SW480 (cell line): ENCODE data around the gene ZFX.

Experiments used
- DNase-seq: peaks from one replicate; pipeline ENCODE4 v3.0.0-alpha.2; 2016; ENCODE audit warnings: low spot score

The ZFX gene

DNA sequence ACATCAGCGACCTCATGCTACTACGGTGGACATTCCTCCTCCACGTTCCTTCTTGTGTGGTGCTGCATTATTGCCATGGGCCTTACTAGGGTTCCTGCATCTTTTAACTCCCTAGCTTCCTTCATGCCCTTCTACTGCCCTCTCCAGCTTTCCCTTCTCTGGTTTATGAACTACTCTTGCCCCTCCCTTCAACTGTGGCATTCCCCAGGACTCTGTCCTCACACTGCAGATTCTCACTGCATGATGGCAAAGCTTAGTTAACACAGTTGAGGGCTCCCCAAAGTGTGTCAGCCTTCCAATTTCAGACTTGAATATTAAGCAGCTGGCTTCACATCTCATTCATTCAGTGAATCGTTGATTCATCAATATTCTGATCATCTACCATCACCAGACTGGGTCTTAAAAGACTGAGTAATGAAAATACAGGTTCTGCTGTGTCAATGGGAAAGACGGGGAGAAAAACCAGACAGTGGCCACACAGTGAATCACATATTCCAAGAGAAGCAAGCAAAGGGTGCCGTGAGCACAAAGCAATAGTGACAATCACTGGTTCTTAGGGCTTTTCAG is 53.0 kb downstream of the ZFX start:
- DNase-seq = no peak

DNA sequence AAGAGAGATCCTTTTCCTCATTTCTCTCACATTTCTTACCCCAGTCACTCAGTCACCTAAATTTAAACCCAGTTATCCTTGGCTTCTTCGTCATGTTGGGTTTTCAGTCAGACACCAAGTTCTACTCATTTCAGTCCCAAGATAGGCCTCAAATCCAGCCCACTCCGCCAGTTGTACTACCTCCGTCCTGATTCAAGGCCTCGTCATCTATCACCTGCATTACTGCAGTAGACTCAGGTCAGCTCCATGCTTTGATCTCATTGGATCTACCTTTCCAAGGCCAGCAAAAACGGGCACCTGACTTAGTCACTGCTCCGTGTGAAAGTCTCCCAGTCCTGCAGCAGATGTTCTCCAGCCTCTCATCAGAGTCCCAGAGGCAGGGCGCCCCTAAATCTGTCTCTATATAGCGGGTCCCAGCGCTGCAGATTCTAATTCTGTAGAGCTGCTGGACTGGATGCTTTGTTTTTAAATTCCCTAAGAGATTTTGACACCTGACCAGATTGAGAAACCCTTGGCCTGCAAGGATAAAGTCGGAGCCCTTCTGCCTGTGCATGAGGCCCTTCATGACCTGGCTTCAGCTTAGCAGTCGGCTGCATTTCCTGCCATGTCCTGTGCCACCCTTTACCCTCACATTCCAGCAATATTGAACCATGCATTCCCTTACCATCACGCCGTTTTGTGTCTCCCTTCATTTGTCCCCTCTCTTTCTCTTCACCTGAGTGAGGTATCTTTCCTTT is 53.7 kb downstream of the ZFX start:
- no peak for DNase-seq

DNA sequence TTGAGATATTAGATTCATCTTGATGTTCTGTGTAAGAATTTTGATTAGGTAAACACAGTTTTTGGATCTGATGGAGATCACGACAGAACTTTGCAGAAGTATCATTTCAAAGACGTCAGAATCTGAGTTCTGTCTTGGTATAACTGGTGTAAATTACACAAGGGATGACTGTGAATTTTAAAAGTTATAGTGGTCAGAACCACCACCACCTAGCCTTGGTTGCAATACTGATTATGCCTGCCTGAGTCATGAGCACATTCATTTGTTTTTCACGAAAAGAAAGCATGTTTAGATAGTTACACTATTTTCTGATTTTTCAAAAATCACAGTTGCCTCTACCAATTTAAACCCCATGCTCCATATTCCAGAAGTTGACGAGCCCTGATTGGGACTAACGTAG is 54.8 kb downstream of the ZFX start:
- no peak for DNase-seq

DNA sequence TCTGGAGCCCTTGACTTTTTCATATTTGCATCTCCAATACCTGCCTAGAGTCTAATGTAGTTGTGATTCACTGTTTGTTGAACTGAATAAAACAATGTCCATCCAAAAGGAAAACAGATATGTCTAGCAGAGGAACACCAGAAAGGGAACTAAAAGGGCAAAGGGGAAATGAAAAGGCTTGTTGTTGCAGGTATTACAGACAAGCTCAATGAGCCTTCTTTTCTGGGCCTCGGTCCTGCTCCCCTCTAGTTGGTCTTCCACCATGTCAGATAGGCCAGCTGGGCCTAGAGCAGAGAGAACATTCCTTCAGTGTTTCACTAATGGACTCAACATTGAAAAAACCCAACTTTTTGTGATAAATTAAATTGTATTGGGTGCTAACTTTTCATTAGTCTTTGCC is 55.4 kb downstream of the ZFX start:
- no peak for DNase-seq

GRCh38 chrX:24207826-24208225 is 58.3 kb downstream of the ZFX start:
- DNase-seq = no peak

- no peak for DNase-seq
Observed at GRCh38 chrX:24208496-24209240, 59.1 kb downstream of the ZFX start.

GRCh38 chrX:24210190-24210589 is 60.7 kb downstream of the ZFX start:
- DNase-seq = no peak

- DNase-seq = no peak
Observed at GRCh38 chrX:24214568-24214967, 65.0 kb downstream of the ZFX start.

DNA sequence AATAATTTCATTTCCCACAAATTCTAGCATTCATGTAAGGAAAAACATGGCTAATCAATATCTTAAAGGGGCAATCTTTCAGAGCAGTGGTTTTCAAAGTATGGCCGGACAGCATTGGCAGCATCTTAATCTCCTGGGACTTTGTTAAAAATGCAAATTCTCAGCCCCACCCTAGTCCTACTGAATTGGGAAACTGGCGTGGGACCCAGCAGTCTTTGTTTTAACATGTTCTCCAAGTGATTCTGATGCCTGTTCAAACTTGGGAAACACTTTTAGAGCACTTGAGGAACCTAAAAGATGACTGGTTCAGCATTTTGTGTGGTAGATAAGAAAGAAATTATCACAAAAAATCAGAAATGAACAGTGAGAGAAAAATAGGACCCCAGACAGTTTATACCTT is 65.7 kb downstream of the ZFX start:
- no peak for DNase-seq

DNA sequence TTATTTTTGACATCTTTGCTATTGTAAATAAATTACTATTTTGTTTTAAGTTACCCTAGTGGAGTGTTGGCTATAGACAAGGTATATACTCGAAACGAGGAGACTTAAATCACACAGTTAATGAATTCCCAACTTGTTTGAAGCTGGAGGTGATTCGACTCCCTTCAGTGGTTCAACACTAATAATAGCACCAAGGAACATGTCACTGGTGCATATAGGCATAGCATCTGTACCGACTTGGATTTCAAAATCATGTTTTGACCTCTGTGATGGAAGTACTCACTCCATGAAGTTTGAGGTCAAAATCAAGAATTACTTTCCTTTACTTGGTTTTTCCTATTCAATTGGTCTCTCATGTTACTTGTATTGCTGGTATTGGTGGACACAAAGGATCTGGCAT is 66.5 kb downstream of the ZFX start:
- no peak for DNase-seq

DNA sequence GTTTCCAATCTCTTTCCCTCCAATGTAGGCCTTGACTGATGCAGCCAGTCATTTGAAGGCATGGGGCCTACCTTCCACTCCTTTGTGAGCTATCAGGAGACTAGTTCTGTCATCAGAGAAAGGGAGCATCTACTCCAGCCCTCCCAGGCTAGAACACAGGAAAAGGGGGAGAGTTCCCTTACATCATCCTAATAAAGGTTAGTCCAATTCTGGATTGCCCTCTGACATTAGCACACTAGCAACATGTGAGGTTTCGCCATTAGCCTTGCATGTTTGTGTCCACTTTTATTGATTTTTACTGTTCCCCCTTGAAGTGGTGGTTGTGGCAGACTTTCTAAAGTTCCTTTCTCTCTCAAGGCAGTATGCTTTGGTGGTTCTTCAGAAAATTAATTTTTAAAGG is 67.3 kb downstream of the ZFX start:
- no peak for DNase-seq

DNA sequence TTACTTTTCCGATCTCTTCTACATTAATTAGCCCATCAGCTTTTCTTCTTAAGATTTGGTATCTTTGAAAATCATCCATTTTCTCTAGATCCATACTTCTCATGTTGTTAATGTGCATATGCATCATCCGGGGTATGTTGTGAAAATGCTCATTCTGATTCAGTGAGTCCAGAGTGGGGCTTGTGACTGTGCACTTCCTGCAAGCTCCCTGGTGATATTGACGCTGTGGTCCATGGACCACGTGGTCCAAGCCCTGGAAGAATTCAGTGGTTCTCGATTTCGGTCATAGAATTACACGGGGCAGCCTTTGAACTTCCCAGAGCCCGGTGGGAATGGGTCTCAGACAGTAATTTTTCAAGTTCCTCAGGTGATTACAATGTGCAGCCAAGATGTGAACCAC is 69.8 kb downstream of the ZFX start:
- no peak for DNase-seq

- DNase-seq = no peak
Observed at GRCh38 chrX:24221872-24222271, 72.3 kb downstream of the ZFX start.

GRCh38 chrX:24225265-24225664 is 75.7 kb downstream of the ZFX start:
- DNase-seq = no peak

- DNase-seq = no peak
Observed at GRCh38 chrX:24226176-24226575, 76.6 kb downstream of the ZFX start.

GRCh38 chrX:24228596-24228995 is 79.1 kb downstream of the ZFX start:
- DNase-seq = no peak

- no peak for DNase-seq
Observed at GRCh38 chrX:24229400-24229879, 79.9 kb downstream of the ZFX start.

DNA sequence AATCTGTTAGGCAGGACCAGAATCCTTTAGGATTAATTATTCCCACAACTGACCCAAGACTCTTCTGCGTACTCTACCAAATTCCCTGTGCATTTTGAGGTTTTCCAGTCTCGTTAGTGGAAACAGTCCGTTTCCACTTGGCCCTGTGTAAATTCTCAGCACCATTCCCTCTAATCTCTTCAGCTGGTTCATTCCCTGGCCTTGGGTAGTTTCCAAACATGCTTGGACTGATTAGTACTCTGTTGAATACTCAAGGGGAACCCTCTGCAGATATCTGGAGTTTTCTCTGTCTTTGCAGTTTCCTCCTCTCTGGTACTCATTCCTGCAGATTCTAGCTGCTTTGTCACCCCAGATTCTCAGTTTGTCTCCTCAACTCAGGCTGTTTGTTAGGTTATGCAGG is 80.4 kb downstream of the ZFX start:
- no peak for DNase-seq

DNA sequence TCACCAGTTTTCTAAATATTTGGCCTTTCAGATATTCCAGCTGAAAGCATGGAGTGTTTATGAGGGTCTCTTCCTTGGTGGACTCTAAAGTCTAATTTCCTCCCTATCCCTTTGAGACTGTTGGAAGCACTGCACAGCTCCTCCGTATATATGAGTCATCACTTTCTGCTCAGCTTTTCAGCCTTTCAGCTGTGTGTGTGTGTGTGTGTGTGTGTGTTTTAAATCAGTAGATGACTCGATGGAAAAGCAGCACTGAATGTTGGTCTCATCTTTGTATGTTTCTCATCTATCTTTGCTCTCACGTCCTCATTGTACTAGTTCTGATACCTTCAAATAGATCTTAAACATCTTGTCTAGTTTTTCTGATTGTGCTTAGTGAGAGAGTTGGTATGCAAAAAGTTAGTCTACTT is 81.6 kb downstream of the ZFX start:
- DNase-seq = peak; percentile 67

DNA sequence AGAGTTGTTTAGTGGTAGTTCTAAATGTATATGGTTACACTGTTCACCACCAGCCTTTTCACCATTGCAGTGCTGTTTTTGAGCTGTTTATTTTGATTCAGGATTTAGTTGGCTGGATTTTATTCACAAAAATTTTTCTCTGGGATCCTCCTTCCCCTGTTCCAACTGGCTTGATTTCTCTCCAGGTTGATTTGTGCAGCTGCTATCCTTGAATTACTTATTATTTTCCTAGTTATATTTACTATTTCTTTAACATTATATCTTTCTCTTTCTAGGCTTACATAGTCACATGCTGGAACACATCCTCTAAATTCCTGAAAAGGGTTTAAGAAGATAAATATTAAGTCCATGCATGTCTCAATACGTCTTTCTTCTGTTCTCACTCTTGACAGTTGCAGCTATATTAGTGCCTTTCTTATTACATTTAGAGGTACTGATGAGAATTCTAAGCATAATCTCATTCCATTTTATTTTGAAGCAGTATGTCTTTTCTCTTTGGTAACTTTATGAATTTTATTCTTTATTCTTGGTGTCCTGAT is 82.2 kb downstream of the ZFX start:
- DNase-seq = no peak

GRCh38 chrX:24232796-24233195 is 83.3 kb downstream of the ZFX start:
- no peak for DNase-seq

DNA sequence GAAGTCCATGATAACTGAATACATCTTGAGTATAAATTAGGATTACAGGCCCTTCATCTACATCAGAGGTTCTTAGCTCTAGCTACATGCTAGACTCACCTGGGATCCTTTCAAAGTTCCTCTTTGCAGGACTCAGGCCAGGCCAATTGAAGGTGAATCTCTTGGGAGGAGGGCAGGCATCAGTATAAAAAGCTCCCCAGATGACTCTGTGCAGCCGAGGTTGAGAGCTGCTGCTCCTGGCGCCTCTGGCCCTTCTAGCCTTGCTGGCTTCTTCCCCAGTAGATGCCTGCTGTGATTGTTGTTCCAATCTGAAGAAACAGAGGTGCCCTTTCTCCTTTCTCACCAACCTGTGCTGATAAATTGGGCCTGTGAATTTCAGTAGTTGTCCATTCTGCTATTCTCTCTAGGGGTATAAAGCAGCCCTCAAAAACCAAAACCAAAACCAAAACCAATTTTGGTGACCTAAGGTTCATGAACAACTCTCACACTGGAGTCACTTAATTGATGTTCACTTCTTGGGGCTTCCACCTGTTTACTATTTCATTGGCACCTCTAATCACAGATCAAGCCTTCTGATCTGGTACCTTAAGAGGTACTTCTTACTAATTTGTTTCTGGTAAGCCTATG is 85.7 kb downstream of the ZFX start:
- no peak for DNase-seq
